PFSK-1 (cell line): ENCODE data around the gene CSNK1G1.

ENCODE experiments used
- FOXP2 ChIP-seq: optimal IDR thresholded peaks from 2 replicates; pipeline ENCODE3; 2011; ENCODE audit warnings: borderline replicate concordance, control low read depth, inconsistent platforms; ENCODE audit not compliant: insufficient read depth; ENCODE audit errors: extremely low read length, extremely low read depth
- POLR2AphosphoS5 ChIP-seq: IDR thresholded peaks from 2 replicates; pipeline ENCODE4 v1.6.1; 2012; ENCODE audit warnings: low read depth, mild to moderate bottlenecking, control low read depth, low read length, moderate library complexity
- REST ChIP-seq, 2 experiments: IDR thresholded peaks; 2 replicates each; pipeline versions ENCODE4 v1.6.1 to v1.8.0; 2011 to 2012; ENCODE audit warnings: low read depth in 2 of 2, low read length in 2 of 2, control low read depth in 1 of 2, inconsistent platforms in 1 of 2, mild to moderate bottlenecking in 1 of 2, moderate library complexity in 1 of 2; ENCODE audit not compliant: insufficient read depth in 1 of 2
- SIN3A ChIP-seq: IDR thresholded peaks from 2 replicates; pipeline ENCODE4 v1.6.1; 2012; ENCODE audit warnings: mild to moderate bottlenecking, low read length, moderate library complexity, borderline replicate concordance; ENCODE audit not compliant: insufficient read depth
- TAF1 ChIP-seq: IDR thresholded peaks from 2 replicates; pipeline ENCODE4 v1.6.1; 2012; ENCODE audit warnings: low read length, control low read depth, borderline replicate concordance; ENCODE audit not compliant: insufficient read depth

The CSNK1G1 gene

DNA sequence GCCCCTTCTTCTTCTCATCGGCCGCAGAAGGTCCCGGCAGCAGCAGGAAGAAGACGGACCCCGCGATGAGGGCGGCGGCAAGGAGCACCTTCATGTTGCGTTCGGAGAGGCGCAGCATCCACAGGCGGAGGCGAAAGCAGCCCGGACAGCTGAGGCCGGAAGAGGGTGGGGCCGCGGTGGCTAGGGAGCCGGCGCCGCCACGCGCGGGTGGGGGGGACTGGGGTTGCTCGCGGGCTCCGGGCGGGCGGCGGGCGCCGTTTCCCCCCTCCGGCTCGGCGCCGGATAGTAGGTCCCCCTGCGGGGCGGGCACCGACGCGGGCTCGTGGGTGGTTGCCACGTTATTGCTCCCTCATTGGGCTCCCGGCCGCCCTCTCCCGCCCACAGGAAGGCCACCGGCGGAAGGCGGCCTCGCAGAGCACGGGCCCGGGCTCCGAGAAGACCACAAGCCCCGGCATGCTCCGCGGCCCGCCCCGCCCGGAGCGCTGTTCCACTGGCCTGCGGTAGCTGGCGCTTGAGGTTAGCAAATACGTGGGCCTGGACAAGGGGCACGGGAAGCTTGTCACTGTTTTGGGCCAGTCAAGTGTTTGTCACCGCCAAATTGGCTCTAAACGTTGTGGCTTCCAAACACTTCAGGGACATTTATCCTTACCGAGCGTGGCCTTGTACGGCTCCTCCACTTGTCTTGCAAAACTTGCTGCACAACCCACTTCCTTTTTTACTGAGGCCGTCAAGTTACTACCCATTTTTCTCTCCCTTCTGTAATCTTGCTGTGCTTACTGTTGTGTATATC is 192.9 kb downstream of the CSNK1G1 start, which contains the start of gene PPIB:
Gene PPIB (minus strand): TSS at position 154 of the 790 bp plus-strand sequence. CDS start 36 bp downstream, at position 118.
- peak; percentile 90 for TF ChIP-seq TAF1
- TF ChIP-seq REST (IDR thresholded peaks at IDR 0.05; ENCODE audit: insufficient read depth in 1 of 2, low read depth in 2 of 2, low read length in 2 of 2) = peak; percentile 35 to 47; a peak in 1 of 4 replicates
- peak; percentile 86; the same call in 1 of the 2 replicates for TF ChIP-seq SIN3A
- peak; percentile 76 for TF ChIP-seq FOXP2
- peak; percentile 97 for TF ChIP-seq POLR2AphosphoS5

DNA sequence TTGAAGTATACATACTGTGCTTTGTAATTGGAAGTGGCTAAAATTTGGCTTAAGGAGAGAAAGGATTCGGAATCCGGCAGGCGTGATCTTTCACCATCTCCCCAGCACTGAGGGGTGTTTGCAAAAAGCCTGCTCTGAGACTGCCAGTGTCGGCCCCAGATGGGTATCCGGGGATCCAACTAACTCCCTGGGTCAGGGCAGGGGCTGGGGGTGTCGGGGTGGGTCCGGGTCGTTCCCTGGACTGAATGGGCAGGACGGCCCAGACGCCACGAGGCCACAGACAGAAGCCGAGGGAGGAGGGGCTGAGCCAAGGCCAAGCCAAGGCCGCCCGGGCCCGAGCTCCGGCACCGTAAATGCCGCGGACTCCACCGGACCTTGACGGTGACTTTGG is 193.5 kb downstream of the CSNK1G1 start:
- no peak for TF ChIP-seq TAF1
- TF ChIP-seq SIN3A = no peak
- no peak for TF ChIP-seq REST (IDR thresholded peaks at IDR 0.05; ENCODE audit: insufficient read depth in 1 of 2, low read depth in 2 of 2, low read length in 2 of 2)
- no peak for TF ChIP-seq FOXP2
- no peak for TF ChIP-seq POLR2AphosphoS5

DNA sequence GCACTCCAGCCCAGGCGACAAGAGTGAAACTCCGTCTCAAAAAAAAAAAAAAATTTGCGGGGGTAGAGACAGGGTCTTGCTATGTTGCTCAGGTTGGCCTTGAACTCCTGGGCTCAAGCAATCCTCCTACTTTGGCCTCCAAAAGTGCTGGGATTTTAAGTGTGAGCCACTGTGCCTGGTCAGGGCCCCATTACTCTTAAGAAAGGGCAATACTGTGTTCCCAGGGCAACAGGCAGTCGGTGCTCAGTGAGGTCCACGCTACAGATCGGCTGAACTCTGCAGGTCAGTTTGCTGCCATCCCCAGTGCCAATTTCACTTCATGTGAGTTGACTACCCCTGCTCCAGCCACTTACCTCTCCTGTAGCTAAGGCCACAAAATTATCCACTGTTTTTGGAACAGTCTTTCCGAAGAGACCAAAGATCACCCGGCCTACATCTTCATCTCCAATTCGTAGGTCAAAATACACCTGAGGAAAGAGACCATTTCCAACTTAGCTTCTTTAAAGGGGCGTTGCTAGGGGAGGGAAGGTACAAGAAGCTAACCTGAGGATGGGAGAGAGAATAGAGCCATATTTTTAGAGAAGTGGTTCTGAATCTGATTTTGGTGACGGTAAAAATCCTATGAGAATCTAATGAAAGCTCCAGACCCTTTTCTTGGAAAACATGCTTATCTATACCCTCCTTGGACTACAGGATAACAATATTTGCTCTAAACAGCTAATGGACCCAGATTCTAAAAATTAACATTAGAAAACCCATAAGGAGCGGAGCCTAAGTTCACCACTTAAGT is 194.1 kb downstream of the CSNK1G1 start:
- no peak; the same call in 1 of the 2 replicates for TF ChIP-seq POLR2AphosphoS5
- TF ChIP-seq FOXP2 = no peak
- TF ChIP-seq REST (IDR thresholded peaks at IDR 0.05; ENCODE audit: insufficient read depth in 1 of 2, low read depth in 2 of 2, low read length in 2 of 2) = no peak
- no peak for TF ChIP-seq TAF1
- TF ChIP-seq SIN3A = no peak

DNA sequence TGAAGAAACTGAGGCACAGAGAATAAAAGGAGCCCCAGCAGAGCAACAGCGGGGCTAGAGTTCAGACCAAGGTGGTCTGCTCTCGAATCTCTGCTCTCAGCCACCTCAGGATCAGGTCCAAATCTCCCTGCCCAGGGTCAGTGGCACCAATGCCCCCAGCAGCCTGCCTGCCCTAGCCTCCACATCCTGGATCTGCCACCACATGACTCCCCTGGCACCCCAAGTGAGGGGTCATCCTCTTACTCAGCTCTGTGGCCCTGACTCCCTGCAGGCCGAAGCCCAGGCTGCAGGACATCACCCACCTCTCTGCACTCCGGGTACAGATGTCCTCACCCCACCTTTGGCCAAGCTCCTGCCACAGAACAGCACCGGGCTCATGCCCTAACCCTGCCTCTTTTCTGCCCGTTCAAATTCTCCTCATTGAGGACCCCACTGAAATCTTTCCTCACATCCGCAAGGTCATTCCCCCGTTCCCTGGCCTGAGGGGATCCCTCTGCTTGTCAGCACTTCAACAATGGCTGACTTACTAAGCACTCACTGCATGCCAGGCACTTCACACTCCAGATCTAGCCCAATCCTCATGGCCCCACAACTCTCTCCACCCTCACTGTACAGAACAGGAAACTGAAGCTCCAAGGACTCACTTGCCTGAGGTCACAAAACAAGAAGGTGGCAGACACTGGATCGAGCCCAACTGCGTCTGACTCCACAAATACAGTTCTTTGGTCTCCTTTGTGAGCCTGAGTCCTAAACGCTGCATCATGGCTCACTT is 197.4 kb downstream of the CSNK1G1 start:
- TF ChIP-seq REST (IDR thresholded peaks at IDR 0.05; ENCODE audit: insufficient read depth in 1 of 2, low read depth in 2 of 2, low read length in 2 of 2) (no peak), POLR2AphosphoS5 (0 out of 2 replicates have a peak, but pooled peaks have one; percentile 13), SIN3A (no peak), FOXP2 (no peak)
